Activated CD4-positive, alpha-beta T cell treated with anti-CD3 and anti-CD28 coated beads, Interleukin-2, amount 50 U/mL, for 4 hours (primary cell): Measurements from ENCODE around the gene LRRC59.
"Not testable (repeated sequence)": the region's sequence is repeated elsewhere in the genome, so short reads cannot be mapped to it uniquely, and the experiment has no call there.

Experiments
- DNase-seq, 2 experiments: peaks; one replicate each; pipeline ENCODE4 v3.0.0-alpha.2; 2020

The LRRC59 gene

GRCh38 chr17:50424246-50424995, 27.1 kb upstream of the LRRC59 start:
- no peak for DNase-seq

GRCh38 chr17:50423553-50424159, 26.3 kb upstream of the LRRC59 start:
- DNase-seq = no peak

GRCh38 chr17:50422738-50423137, 25.4 kb upstream of the LRRC59 start:
- no peak for DNase-seq

GRCh38 chr17:50421308-50422051, 24.2 kb upstream of the LRRC59 start:
- DNase-seq = no peak

- no peak for DNase-seq
Measured at GRCh38 chr17:50420419-50421112, 23.2 kb upstream of the LRRC59 start.

- DNase-seq = not testable (repeated sequence)
Measured at GRCh38 chr17:50419577-50419976, 22.3 kb upstream of the LRRC59 start.

- no peak for DNase-seq
Measured at GRCh38 chr17:50414808-50415207, 17.5 kb upstream of the LRRC59 start.

GRCh38 chr17:50412188-50412732, 14.9 kb upstream of the LRRC59 start:
- DNase-seq = no peak

GRCh38 chr17:50407921-50408320, 10.6 kb upstream of the LRRC59 start:
- no peak for DNase-seq

GRCh38 chr17:50406578-50406977, 9.3 kb upstream of the LRRC59 start:
- DNase-seq = no peak

- not testable (repeated sequence) for DNase-seq
Measured at GRCh38 chr17:50405351-50405750, 8.0 kb upstream of the LRRC59 start.

- DNase-seq = not testable (repeated sequence)
Measured at GRCh38 chr17:50399591-50399990, 2.3 kb upstream of the LRRC59 start.

GRCh38 chr17:50398672-50399071, 1.3 kb upstream of the LRRC59 start:
- DNase-seq = not testable (repeated sequence)

GRCh38 chr17:50397919-50398285, 579 bp upstream of the LRRC59 start:
- no peak for DNase-seq

GRCh38 chr17:50396261-50397110, 837 bp downstream of the LRRC59 start:
- no peak for DNase-seq

- DNase-seq = no peak
Measured at GRCh38 chr17:50394711-50395110, 2.6 kb downstream of the LRRC59 start.

GRCh38 chr17:50393700-50394099, 3.6 kb downstream of the LRRC59 start:
- no peak for DNase-seq

- no peak for DNase-seq
Measured at GRCh38 chr17:50392621-50393020, 4.7 kb downstream of the LRRC59 start.

- DNase-seq = no peak
Measured at GRCh38 chr17:50389534-50389933, 7.8 kb downstream of the LRRC59 start.

GRCh38 chr17:50388728-50389127, 8.6 kb downstream of the LRRC59 start:
- DNase-seq = no peak

GRCh38 chr17:50386510-50386909, 10.8 kb downstream of the LRRC59 start:
- no peak for DNase-seq

- no peak for DNase-seq
Measured at GRCh38 chr17:50382931-50383330, 14.4 kb downstream of the LRRC59 start.
